Peyer's patch (tissue), 4 donors: ENCODE measurements around the gene LHFPL2. TPM values are rescaled to one million over a fixed set of nuclear protein-coding genes. Genes with fewer than 3 reads are reported as not detected.

Source experiments
- DNase-seq, 3 donors: peaks; one replicate each; pipeline ENCODE4 v3.0.0-alpha.2; 2017 to 2019
- H3K27ac ChIP-seq, 4 donors: fragments of 200-600 bp; sonication (generic); one replicate each; pipeline ENCODE4 v1.5.1; 2016 to 2019
- H3K27me3 ChIP-seq, 2 donors: fragments of 200-600 bp; sonication (generic); one replicate each; pipeline ENCODE4 v1.5.1; 2019
- H3K36me3 ChIP-seq, 3 donors: fragments of 200-600 bp; sonication (generic); one replicate each; pipeline ENCODE4 v1.5.1; 2016 to 2019
- H3K4me1 ChIP-seq, 4 donors: fragments of 200-600 bp; sonication (generic); one replicate each; pipeline ENCODE4 v1.5.1; 2016 to 2019
- H3K4me3 ChIP-seq, 4 donors: fragments of 200-600 bp; sonication (generic); 1 replicate in 3 of 4; 2 replicates in 1 of 4; pipeline ENCODE4 v1.5.1; 2016 to 2019; ENCODE audit warnings: mild to moderate bottlenecking in 1 of 4
- H3K9me3 ChIP-seq, 4 donors: fragments of 200-600 bp; sonication (generic); one replicate each; pipeline ENCODE4 v1.5.1; 2016 to 2019; ENCODE audit warnings: mild to moderate bottlenecking in 1 of 4
- CTCF ChIP-seq, 6 experiments: fragments of 450-650 bp in 4 of 6; fragments of 200-600 bp in 2 of 6; sonication (generic) in 1 of 6; IDR thresholded peaks; one replicate each; pipeline ENCODE4 v1.5.1; 2017 to 2019; ENCODE audit warnings: antibody characterized with exemption in 6 of 6, mild to moderate bottlenecking in 3 of 6, moderate library complexity in 1 of 6
- POLR2A ChIP-seq, 2 donors: fragments of 450-650 bp; IDR thresholded peaks; one replicate each; pipeline ENCODE4 v1.5.1; 2017; ENCODE audit warnings: antibody characterized with exemption in 2 of 2, mild to moderate bottlenecking in 2 of 2, moderate library complexity in 2 of 2
- total RNA-seq, 4 donors: library from RNA; depleted of rRNA; stranded (reverse); fragments of >200 nt; gene quantifications; one replicate each; pipeline ENCODE4 v1.1.0, GENCODE V29; 2016

Gene LHFPL2
- total RNA-seq, 4 donors from 2014 or later = 22.3 to 63.4 (median 55.7) TPM

GRCh38 chr5:78612227-78613150, 36.1 kb downstream of the LHFPL2 start:
- Histone ChIP-seq H3K27ac (no peak overlapping the region), H3K4me3 (no peak overlapping the region), H3K9me3 (no peaks in the 10 kb centered on the region), H3K27me3 (no peaks in the 10 kb centered on the region), H3K4me1 (peaks cover 0 to 19% (median 0%) of the 10 kb centered on the region in 4 donors), H3K36me3 (peaks cover 0 to 11% (median 0%) of the 10 kb centered on the region in 3 donors)
- TF ChIP-seq CTCF (IDR thresholded peaks at IDR 0.05) (no peak), POLR2A (IDR thresholded peaks at IDR 0.05) (no peak)
- no peak for DNase-seq

GRCh38 chr5:78611126-78611605, 37.4 kb downstream of the LHFPL2 start:
- DNase-seq = no peak
- no peak overlapping the region for H3K4me3 ChIP-seq
- H3K36me3 ChIP-seq = peaks cover 0 to 4% (median 0%) of the 10 kb centered on the region in 3 donors
- TF ChIP-seq CTCF (IDR thresholded peaks at IDR 0.05) (no peak), POLR2A (IDR thresholded peaks at IDR 0.05) (no peak)
- H3K27ac ChIP-seq = peak overlapping the region in 1 of 4 donors; percentile 65
- no peaks in the 10 kb centered on the region for H3K9me3 ChIP-seq
- H3K4me1 ChIP-seq = peaks cover 0 to 19% (median 0%) of the 10 kb centered on the region in 4 donors
- no peaks in the 10 kb centered on the region for H3K27me3 ChIP-seq

- TF ChIP-seq CTCF (IDR thresholded peaks at IDR 0.05) (no peak), POLR2A (IDR thresholded peaks at IDR 0.05) (no peak)
- no peak overlapping the region for H3K4me3 ChIP-seq
- peaks cover 0 to 21% (median 0%) of the 10 kb centered on the region in 4 donors for H3K4me1 ChIP-seq
- peak overlapping the region in 2 of 4 donors; percentile 16 to 65 for H3K27ac ChIP-seq
- peaks cover 0 to 4% (median 0%) of the 10 kb centered on the region in 3 donors for H3K36me3 ChIP-seq
- H3K27me3 ChIP-seq = no peaks in the 10 kb centered on the region
- no peaks in the 10 kb centered on the region for H3K9me3 ChIP-seq
- no peak for DNase-seq
These were observed 37.9 kb downstream of the LHFPL2 start for GRCh38 chr5:78610636-78611035.

DNA sequence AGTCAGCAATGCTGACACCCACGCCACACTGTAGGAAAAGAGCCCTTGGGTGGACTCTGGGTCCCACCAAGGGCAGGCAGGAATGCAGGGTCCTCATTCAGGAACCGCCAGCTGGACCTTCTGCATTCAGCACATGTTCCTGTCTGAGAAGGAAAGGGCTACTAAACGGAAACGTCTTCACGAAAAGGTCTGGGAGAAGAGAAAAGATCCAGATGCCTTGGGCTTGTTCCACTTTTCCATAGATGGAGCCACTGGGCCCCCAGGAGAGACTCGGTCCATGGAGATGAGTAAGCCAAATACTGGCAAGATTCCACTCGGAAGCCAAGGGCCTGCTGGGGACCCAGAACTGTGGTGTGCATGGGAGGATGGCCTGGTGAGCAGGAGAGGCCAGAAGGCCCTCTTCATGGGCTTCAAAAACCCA, 38.4 kb downstream of the LHFPL2 start:
- Histone ChIP-seq H3K9me3 (no peaks in the 10 kb centered on the region), H3K27ac (peak overlapping the region in 2 of 4 donors; percentile 16 to 65), H3K4me3 (no peak overlapping the region), H3K27me3 (no peaks in the 10 kb centered on the region), H3K4me1 (peaks cover 0 to 26% (median 0%) of the 10 kb centered on the region in 4 donors), H3K36me3 (peaks cover 0 to 4% (median 0%) of the 10 kb centered on the region in 3 donors)
- TF ChIP-seq POLR2A (IDR thresholded peaks at IDR 0.05) (no peak), CTCF (IDR thresholded peaks at IDR 0.05) (no peak)
- no peak for DNase-seq

GRCh38 chr5:78607864-78608263, 40.7 kb downstream of the LHFPL2 start:
- Histone ChIP-seq H3K4me1 (peaks cover 0 to 28% (median 0%) of the 10 kb centered on the region in 4 donors), H3K27ac (no peak overlapping the region), H3K36me3 (peaks cover 0 to 2% (median 0%) of the 10 kb centered on the region in 3 donors), H3K9me3 (no peaks in the 10 kb centered on the region), H3K4me3 (no peak overlapping the region), H3K27me3 (no peaks in the 10 kb centered on the region)
- TF ChIP-seq POLR2A (IDR thresholded peaks at IDR 0.05) = no peak
- TF ChIP-seq CTCF (IDR thresholded peaks at IDR 0.05) = no peak
- no peak for DNase-seq
